NOMO-1 (cell line): ENCODE data around the gene LHFPL2.
"Not testable (repeated sequence)": the region's sequence is repeated elsewhere in the genome, so short reads cannot be mapped to it uniquely, and the experiment has no call there.

ENCODE experiments used
- DNase-seq, 2 experiments: peaks; one replicate each; lab custom pipeline; 2025; ENCODE audit not compliant: unreplicated experiment in 2 of 2; lab: John Stamatoyannopoulos, UW

Gene LHFPL2, protein sequence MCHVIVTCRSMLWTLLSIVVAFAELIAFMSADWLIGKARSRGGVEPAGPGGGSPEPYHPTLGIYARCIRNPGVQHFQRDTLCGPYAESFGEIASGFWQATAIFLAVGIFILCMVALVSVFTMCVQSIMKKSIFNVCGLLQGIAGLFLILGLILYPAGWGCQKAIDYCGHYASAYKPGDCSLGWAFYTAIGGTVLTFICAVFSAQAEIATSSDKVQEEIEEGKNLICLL

DNA sequence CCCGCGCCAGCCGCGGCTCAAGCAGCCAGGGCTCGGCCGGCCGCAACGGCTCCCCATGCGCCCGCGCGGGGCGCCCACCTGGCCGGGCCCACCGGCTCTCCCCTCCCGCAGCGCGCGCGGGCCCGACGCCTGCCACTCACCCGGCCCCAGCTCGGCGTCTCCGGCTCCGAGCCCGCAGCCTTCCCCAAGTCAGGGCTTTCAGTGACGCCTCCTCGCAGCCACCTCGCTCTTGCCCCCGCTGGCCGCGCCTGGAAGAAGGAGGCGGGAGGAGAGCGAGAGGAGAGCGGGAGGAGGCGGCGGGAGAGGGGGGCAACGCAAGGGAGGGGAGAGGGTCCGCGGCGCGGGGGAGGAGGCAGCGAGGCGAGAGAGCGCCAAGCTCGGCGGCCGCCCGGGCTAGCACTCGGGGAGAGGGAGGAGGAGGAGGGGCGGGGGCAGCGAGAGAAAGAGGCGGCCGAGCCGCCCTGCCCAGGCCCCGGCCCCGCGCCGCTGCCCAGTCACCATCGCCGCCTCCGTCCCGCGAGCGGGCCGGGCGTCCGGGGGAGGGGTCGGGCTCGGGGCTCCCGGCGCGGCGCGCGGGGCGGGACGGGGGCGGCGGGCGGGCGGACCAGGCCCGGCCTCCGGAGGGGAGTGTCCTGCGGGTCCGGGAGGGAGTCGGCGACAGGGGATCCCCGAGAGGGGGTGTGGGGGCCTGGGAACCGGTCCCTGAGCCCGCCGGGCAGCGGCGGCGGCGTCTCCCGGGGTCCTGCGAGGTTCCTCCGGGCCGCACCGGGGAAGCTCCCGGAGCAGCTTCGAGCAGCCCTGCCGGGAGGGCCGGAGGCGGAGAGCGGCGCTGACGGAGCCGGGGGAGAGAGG is at the start of gene LHFPL2:
Gene LHFPL2 (minus strand): TSS at position 414 of the 852 bp plus-strand sequence. CDS start 138,559 bp downstream, outside the sequence.
- DNase-seq: peak; percentile 6

- no peak for DNase-seq
Measured at GRCh38 chr5:78696637-78697036, 48.1 kb upstream of the LHFPL2 start.

- DNase-seq: not testable (repeated sequence)
Measured at GRCh38 chr5:78696052-78696451, 47.5 kb upstream of the LHFPL2 start.

GRCh38 chr5:78693339-78693738 is 44.8 kb upstream of the LHFPL2 start:
- no peak for DNase-seq

- DNase-seq: no peak
Measured at GRCh38 chr5:78691084-78691960, 42.8 kb upstream of the LHFPL2 start.

DNA sequence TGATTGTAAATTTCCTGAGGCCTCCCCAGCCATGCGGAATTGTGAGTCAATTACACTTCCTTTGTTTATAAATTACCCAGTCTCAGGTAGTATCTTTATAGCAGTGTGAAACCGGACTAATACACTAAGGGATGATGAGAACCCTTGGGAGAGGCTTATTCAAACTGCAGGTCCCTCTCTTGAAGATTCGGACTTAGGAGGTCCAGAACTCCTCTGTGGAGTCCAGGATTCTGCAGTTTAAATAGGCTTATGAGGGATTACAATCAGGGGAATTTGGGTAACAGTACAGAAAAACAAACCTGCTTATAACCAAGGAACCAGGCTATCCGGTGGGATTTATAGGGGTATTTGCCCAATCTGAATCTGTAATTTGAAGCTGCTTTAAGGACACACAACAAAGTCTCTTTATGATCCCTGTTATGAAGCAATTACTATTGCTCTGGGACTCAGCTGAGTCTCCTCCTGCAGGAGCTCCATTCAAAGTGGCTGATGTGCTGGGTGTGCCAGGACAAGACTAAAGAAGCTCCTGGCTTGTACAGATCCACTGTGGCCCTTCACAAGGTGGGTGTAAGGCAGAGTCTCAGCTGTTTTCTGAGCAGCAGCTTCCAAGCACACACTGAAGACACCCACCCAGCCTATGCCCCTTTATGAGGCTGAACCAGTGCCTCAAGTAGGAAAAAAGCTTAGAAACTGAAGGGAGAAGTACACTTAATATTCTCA is 41.8 kb upstream of the LHFPL2 start:
- no peak for DNase-seq

DNA sequence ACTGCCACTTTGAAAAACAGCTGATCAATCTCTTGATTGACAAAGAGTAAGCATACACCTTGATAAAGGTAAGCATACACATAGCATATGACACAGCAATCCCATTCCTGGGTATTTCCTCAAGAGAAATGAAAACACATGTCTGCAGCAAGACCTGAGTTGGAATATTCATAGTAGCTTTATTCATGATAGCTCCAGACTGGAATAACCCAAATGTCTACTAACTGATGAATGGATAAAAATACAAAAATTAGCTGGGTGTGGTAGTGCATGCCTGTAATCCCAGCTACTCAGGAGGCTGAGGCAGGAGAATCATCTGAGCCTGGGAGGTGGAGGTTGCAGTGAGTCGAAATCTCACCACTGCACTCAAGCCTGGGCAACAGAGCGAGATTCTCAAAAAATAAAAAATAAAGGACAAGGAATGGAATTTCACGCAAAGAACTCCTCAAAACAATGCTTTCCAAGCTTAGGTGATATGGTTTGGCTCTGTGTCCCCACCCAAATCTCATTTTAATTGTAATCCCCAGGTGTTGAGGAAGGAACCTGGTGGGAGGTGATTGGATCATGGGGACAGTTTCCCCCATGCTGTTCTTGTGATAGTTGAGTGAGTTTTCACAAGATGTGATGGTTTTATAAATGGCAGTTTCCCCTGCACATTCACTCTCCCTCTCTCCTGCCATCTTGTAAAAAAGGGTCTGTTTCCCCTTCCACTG is 41.1 kb upstream of the LHFPL2 start:
- no peak for DNase-seq

DNA sequence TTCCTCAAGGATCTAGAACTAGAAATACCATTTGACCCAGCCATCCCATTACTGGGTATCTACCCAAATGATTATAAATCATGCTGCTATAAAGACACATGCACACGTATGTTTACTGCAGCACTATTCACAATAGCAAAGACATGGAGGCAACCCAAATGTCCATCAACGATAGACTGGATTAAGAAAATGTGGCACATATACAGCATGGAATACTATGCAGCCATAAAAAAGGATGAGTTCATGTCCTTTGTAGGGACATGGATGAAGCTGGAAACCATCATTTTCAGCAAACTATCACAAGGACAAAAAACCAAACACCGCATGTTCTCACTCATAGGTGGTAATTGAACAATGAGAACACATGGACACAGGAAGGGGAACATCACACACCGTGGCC is 38.9 kb upstream of the LHFPL2 start:
- not testable (repeated sequence) for DNase-seq

DNA sequence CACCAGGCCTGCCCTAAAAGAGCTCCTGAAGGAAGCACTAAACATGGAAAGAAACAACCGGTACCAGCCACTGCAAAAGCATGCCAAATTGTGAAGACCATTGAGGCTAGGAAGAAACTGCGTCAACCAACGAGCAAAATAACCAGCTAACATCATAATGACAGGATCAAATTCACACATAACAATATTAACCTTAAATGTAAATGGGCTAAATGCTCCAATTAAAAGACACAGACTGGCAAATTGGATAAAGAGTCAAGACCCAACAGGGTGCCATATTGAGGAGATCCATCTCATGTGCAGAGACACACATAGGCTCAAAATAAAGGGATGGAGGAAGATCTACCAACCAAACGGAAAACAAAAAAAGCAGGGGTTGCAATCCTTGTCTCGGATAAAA is 35.3 kb upstream of the LHFPL2 start:
- DNase-seq: not testable (repeated sequence)

- DNase-seq: no peak
Measured at GRCh38 chr5:78679905-78680304, 31.3 kb upstream of the LHFPL2 start.

- DNase-seq: no peak
Measured at GRCh38 chr5:78677777-78678668, 29.5 kb upstream of the LHFPL2 start.

GRCh38 chr5:78675956-78676730 is 27.6 kb upstream of the LHFPL2 start:
- no peak for DNase-seq

DNA sequence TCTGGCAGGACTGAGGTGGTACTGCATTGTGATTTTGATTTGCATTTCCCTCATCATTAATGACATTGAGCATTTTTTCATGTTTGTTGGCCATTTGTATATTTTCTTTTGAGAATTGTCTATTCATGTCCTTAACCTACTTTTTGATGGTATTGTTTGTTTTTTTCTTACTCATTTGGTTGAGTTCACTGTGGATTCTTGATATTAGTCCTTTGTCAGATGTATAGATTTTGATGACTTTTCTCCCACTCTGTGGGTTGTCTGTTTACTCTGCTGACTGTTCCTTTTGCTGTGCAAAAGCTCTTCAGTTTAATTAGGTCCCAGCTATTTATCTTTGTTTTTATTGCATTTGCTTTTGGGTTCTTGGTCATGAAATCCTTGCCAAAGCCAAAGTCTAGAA is 25.3 kb upstream of the LHFPL2 start:
- DNase-seq: not testable (repeated sequence)

- DNase-seq: no peak
Measured at GRCh38 chr5:78672154-78672553, 23.6 kb upstream of the LHFPL2 start.

- no peak for DNase-seq
Measured at GRCh38 chr5:78671609-78672008, 23.0 kb upstream of the LHFPL2 start.

GRCh38 chr5:78670701-78671269 is 22.2 kb upstream of the LHFPL2 start:
- no peak for DNase-seq

GRCh38 chr5:78669331-78669730 is 20.8 kb upstream of the LHFPL2 start:
- no peak for DNase-seq
